Limb (tissue), 2 donors: ENCODE measurements around the gene LYRM4.
"Not testable (repeated sequence)": the region's sequence is repeated elsewhere in the genome, so short reads cannot be mapped to it uniquely, and the experiment has no call there.

ENCODE experiments used
- DNase-seq, 2 donors: peaks; one replicate each; pipeline ENCODE4 v3.0.0-alpha.2; 2016; ENCODE audit errors: extremely low spot score in 2 of 2

The LYRM4 gene

GRCh38 chr6:5122504-5123112 is 138.1 kb downstream of the LYRM4 start:
- DNase-seq: no peak

GRCh38 chr6:5121956-5122355 is 138.8 kb downstream of the LYRM4 start:
- no peak for DNase-seq

DNA sequence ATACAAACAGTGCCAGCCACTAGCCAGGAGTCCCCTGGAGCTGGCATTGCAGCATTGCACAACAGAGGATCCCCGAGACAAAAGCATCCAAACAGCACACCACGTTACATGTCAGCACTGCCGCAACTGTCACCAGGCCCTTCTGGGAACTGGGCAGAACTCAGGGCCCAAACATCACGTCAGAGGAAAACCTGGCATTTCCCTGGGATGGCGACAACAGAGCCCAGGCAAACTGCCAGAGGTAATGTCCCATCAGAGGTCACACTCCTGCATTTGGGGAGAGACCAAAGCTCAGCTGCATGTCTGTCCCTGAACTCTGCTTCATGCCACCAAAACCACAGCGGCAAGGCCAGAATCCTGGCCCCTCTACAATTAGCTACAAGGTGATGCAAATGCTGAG is 139.3 kb downstream of the LYRM4 start:
- DNase-seq: no peak

DNA sequence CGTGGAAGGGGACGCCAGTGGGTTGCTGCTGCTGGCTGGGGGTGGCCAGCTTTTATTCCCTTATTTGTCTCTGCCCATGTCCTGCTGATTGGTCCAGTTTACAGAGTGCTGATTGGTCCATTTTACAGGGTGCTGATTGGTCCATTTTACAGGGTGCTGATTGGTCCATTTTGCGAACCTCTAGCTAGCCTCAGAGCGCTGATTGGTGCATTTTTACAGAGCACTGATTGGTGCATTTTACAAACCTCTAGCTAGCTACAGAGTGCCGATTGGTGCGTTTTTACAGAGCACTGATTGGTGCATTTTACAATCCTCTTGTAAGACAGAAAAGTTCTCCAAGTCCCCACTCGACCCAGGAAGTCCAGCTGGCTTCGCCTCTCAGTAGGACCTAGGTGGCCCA is 140.2 kb downstream of the LYRM4 start:
- not testable (repeated sequence) for DNase-seq

DNA sequence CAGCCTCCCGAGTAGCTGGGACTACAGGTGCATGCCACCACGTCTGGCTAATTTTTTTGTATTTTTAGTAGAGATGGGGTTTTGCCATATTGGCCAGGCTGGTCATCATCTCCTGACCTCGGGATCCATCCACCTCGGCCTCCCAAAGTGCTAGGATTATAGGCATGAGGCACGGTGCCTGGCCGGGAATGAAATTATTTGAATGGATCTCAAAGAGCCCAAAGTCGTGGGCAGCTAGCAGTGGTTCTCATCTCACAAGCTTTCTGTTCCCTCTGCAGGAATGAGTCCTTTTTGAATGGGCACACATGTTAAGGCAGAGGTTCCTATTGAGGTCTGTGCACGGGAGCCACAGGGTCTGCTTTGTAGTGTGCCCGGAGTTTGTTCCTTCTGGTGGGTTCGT is 140.7 kb downstream of the LYRM4 start:
- no peak for DNase-seq

DNA sequence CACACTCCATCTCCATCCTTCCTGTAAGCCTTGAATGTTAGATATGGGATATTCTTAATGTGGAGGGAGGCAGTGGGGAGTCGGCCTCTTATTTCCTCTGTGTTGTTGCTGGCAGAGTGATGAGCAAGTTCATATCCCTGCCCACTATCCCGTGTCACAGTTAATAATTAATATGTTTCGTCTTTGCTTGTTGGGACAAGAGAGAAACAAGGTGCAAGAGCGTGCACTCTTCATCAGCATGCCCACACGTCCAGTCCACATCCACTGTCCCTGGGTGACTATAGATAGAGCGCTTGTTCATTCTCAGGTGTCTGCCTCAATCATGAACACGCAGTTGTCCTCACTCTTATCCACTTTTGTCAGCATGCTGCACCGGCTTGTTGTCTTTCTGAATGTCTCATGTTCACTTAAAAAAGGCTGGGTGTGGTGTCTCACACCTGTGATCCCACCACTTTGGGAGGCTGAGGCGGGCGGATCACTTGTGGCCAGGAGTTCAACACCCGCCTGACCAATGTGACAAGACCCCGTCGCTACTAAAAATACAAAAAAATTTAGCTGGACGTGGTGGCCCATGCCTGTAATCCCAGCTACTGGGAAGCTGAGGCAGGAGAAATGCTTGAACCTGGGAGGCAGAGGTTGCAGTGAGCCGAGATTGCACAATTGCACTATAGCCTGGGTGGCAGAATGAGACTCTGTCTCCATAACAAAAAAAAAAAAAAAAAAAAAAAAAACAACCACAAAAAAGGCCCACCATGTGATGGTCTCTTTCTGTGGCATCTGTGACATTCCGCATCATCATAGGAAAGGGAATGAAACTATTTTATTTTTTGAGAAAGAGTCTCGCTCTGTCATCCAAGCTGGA is 141.4 kb downstream of the LYRM4 start:
- no peak for DNase-seq

- no peak for DNase-seq
Measured at GRCh38 chr6:5116243-5116991, 144.3 kb downstream of the LYRM4 start.

DNA sequence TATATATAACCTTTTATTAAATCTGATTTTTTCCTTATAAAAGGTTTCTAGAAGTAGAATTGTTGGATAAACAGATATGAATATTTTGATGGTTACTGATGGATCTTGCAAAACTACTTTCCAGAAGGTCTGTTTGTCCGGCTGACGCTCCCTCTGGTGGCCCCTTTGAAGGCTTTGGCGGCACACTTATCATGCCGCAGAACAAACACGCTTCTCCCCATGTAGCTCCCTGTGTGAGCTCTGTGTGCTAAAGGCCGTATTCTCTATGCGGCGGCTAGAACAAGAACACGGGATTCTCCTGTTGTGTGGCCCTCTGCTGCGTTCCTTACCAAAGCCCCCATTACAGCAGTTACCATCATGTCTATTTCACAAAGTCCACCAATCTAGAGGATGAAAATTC is 145.6 kb downstream of the LYRM4 start:
- DNase-seq: no peak

DNA sequence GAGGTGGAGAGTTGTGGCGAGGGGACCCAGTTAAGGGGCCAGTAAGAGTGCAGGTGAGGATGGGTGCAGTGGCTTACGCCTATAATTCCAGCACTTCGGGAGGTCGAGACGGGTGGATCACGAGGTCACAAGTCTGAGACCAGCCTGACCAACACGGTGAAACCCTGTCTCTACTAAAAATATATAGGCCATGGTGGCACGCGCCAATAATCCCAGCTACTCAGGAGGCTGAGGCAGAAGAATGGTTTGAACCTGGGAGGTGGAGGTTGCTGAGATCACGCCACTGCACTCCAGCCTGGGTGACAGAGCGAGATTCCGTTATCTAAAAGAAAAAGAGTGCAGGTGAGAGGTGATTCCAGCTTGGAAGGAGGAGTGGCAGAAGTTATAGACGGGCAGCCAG is 147.7 kb downstream of the LYRM4 start:
- DNase-seq: no peak

DNA sequence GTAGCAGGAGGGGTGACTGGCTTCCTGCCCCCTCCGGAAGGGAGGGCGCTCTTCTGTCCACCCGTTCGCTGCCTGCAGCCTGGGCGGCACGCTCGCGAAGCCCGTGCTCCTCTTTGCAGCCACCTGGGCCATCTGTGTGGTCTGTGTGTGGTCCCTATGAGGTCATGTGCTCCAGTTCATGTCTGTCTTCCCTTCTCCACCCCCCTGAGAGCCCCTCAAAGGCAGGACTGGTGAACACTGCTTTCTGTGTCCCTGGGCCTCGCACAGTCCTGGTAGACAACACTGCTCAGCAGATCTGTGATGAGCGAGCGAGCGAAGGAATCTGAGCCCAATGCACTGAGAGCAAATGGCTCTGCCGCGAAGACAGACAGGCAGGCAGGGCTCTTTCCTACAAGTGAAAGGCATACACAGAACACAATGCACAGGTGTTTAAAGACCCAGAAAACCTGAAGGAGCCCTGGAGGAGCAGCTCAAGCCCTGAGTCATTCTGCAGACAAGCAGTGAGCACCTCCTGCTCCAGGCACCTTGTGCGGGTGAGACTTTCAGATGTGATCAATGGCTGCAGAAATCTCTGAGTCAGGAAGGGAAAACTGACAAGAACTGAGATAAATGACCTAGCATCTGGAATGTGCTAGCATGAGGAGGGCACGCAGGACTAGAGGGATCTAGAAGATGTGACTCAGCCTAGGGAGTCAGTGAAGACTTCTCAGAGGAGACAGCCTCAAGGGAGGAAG is 148.5 kb downstream of the LYRM4 start:
- peak in 1 of 2 donors; percentile 38 for DNase-seq

DNA sequence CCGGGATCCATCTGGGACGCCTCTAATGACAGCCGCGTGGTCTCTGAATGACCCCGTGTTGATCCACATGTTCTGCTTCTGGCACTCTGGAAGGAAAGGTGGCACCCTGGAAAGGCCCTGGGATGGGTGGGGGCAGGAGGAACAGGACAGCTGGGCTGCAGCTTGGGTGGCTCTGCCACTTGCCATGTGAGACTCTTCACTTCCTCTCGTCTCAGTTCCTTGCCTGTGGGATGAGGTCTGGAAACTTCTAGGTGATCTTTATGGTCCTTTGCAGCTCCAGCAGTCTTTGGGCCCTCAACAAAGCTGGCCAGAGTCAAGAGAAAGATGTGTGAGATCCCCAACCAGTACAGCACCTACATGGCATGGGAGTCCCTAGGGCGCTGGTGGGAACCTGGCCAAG is 149.1 kb downstream of the LYRM4 start:
- DNase-seq: no peak

DNA sequence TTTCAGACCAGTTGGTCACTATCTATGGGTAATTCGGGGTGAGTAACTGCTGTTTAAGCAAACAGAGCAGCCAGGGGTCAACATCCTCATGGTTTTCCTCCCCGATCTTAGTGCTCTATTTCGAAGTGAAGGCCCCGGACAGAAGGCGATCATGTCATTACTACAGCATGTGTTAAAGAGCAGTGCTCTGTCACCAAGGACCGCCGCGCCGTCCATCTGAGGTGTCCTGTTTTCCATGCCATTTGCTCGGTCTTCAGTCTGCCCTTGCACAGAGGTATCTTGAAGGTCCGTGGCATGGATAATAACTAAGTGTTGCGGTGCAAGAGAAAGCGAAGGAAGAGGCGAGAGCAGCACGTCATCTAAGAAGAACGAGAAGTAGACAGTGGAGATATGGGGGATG is 150.5 kb downstream of the LYRM4 start:
- DNase-seq: no peak

DNA sequence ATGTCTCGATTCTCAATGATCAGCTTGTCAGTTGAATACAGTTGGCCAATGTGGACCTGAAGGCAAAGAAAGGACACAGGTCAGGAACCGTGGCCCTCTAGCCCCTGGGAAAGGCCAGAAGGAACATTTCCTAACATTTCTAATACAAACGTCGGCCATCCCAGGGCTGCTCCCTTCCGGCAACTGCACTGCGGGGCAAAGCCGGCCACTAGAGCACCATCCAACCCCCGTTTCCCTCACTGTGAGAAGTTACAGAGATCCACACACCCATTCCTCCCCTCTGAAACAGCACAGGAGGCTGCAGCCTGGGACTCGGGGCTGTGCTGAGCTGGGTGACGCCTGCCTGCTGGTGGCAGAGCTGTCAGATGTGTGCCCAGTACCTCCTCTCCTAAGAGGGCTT is 151.3 kb downstream of the LYRM4 start:
- DNase-seq: no peak

DNA sequence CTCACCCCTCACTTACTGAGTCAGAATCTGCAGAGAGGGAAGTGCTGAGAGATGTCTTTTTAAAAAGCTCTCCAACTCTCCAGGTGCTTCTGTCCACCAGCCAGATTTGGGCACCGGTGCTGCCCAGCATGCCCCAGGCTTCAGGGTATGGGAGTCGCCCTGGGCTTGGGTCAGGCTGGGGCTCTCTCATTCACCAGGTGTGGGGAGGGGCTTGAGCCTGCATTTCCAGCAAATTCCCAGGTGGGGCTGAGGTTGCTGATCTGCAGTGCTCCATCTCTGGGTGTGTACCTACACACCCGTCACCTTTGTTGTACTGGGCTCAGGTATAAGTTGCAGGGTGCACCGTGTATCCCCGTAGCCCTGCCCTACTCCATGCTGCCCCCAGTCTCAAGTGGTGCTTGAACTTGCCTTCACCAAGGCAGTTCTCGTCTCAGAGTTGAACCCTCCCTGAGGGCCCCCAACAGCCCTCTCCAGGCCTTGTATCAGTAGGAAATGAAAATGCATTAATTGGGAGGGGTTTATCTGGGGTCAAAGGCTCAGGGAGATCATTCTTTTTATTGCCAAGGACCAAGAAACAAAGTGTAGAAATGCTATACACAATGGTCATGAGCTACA is 152.1 kb downstream of the LYRM4 start:
- DNase-seq: no peak

- DNase-seq: no peak
Measured at GRCh38 chr6:5108068-5108467, 152.7 kb downstream of the LYRM4 start.

DNA sequence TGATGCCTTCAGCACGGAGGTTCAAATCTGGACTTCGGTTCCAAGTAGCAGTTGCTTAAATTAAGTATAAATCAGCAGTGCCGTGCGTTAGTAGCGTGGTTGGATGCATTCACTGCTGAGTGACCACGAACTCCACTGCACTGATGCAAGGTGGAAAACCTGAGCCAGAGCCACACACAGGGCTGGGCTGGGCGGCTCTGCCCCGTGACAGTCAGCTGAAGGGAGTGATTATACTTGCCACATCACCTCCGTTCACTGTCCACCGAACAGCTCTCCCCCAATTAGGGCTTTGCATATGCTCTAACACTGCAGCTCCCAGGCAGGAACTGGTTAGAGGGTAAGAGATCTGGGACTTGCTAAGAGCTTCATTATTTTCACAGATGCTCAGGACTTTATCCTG is 153.4 kb downstream of the LYRM4 start:
- no peak for DNase-seq

DNA sequence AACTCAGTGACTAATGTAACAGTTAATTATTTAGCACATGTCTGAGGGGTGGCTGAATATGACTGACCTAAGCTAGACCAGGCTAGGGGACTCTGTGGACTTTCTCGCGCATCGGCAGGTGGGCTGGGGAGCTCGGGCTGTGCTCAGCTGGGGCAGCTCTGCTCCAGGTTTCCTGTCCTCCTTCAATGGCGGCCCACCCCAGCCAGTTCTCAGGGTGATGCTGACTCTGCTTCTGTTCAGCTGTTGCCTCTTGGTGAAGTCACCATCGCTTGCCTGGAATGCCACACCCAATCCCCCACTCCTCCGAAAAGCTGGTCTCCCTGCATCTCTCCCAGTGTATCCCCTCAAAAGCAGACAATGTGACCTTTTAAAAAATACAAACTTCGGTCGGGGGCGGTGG is 155.6 kb downstream of the LYRM4 start:
- no peak for DNase-seq

- DNase-seq: no peak
Measured at GRCh38 chr6:5104667-5105066, 156.1 kb downstream of the LYRM4 start.

- DNase-seq: no peak
Measured at GRCh38 chr6:5103250-5103649, 157.5 kb downstream of the LYRM4 start.

DNA sequence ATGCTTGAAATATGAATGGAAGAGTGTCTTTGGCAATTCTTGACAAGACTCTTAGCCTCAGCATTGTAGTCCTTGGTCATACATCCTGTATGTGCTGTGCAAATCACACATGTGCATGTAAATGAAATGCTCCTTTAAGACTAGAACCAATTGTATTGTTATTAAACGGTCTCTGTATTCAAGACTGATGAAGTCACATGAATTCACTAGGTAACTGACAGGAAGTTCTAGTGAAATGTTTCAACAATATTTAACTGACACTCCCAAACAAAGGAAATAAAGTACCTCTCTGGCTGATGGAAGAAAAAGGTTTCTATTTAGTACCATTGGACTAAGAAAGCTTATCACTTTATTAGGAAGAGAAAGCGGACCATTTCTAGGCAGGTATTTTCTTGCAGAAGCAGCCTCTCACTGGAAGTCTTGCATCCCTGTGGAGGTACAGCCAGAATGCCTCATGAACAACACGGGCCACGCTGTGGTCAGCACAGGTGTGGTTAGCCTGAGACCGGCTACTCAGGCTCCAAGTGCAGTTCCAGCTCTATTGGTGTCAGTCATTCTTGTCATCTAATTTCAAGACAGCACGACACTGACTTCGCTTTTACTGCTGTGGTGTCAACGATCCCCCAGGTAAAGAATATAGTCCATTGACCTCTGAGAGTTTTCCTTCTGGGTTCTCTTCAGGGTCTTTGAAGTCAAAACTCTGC is 158.3 kb downstream of the LYRM4 start:
- no peak for DNase-seq

GRCh38 chr6:5100806-5101205 is 159.9 kb downstream of the LYRM4 start:
- DNase-seq: no peak
